HFFc6 (cell line): ENCODE measurements around the gene KIF17. TPM values are rescaled to one million over a fixed set of nuclear protein-coding genes. Genes with fewer than 3 reads are reported as not detected.
A peak's percentile ranks its signal among the peaks of the same experiment; 100 is the strongest.

Experiments
- DNase-seq: peaks from one replicate; pipeline ENCODE4 v3.0.0-alpha.2; 2018
- H3K27ac Mint-ChIP-seq: 2 replicates; pipeline ENCODE4 v1.8.0; 2020; ENCODE audit warnings: mild to moderate bottlenecking, mixed read lengths
- H3K27me3 Mint-ChIP-seq: 2 replicates; pipeline ENCODE4 v1.8.0; 2021; ENCODE audit warnings: mild to moderate bottlenecking, moderate library complexity, mixed read lengths; ENCODE audit not compliant: insufficient read depth
- H3K36me3 Mint-ChIP-seq: 2 replicates; pipeline ENCODE4 v1.8.0; 2021; ENCODE audit warnings: low read depth, mixed read lengths
- H3K4me1 Mint-ChIP-seq: 2 replicates; pipeline ENCODE4 v1.8.0; 2020; ENCODE audit warnings: low read depth, mixed read lengths
- H3K4me3 Mint-ChIP-seq: 2 replicates; pipeline ENCODE4 v1.8.0; 2020; ENCODE audit warnings: mild to moderate bottlenecking, moderate library complexity, mixed read lengths
- H3K9me3 Mint-ChIP-seq: 2 replicates; pipeline ENCODE4 v1.8.0; 2020; ENCODE audit warnings: mild to moderate bottlenecking, mixed read lengths
- CTCF ChIP-seq: fragments of 200-600 bp; sonication (generic); IDR thresholded peaks from 2 replicates; pipeline ENCODE4 v1.5.0; 2021; ENCODE audit warnings: antibody characterized with exemption, mild to moderate bottlenecking
- total RNA-seq, 6 experiments: library from RNA; stranded (reverse); fragmentation: NEBNext Ultra II Directional; extraction: Animal tissue kit (Norgen Biotek cat#: 25700); gene quantifications; 2 replicates in 1 of 6; 3 replicates in 5 of 6; pipeline ENCODE4 v1.2.3, GENCODE V29; 2021

Gene KIF17
- total RNA-seq, 6 experiments from 2014 or later: 5.8 to 8.1 (median 7.4) TPM

DNA sequence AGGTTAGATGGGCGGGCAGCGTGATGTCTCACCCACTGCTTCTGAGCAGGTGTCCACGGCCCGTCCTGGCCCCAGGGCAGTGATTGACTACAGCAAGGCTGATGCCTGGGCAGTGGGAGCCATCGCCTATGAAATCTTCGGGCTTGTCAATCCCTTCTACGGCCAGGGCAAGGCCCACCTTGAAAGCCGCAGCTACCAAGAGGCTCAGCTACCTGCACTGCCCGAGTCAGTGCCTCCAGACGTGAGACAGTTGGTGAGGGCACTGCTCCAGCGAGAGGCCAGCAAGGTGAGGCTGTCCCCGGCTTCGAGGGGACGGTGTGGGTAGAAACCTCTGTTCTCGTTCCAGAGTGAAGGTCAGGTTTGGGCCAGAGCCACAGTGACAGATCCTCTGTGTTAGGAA is 68.9 kb downstream of the KIF17 start:
- H3K9me3 Mint-ChIP-seq: no peaks in the 10 kb centered on the region
- peaks cover 2% of the 10 kb centered on the region for H3K4me1 Mint-ChIP-seq
- peaks cover 34% of the 10 kb centered on the region for H3K36me3 Mint-ChIP-seq
- H3K27ac Mint-ChIP-seq: no peak overlapping the region
- TF ChIP-seq CTCF: no peak
- no peak for DNase-seq
- no peak overlapping the region for H3K4me3 Mint-ChIP-seq
- H3K27me3 Mint-ChIP-seq: peaks cover 2% of the 10 kb centered on the region

DNA sequence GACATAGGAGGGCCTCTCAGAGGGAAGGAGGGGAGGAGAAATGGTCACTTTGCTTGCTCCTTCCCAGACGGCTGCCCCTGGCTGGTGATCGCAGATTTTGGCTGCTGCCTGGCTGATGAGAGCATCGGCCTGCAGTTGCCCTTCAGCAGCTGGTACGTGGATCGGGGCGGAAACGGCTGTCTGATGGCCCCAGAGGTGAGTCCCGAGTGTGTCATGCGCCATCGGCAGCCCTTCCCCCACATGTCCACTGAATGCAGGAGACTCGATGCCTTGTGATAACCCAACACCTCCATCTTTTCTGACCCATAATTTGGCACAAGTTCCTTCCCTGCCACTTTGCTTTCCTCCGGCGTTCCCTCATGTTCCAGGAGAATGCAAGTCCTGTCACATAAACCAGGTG is 69.4 kb downstream of the KIF17 start:
- no peaks in the 10 kb centered on the region for H3K9me3 Mint-ChIP-seq
- TF ChIP-seq CTCF: no peak
- peaks cover 8% of the 10 kb centered on the region for H3K4me1 Mint-ChIP-seq
- H3K27me3 Mint-ChIP-seq: peaks cover 2% of the 10 kb centered on the region
- no peak for DNase-seq
- no peak overlapping the region for H3K4me3 Mint-ChIP-seq
- H3K27ac Mint-ChIP-seq: no peak overlapping the region
- H3K36me3 Mint-ChIP-seq: peaks cover 34% of the 10 kb centered on the region

DNA sequence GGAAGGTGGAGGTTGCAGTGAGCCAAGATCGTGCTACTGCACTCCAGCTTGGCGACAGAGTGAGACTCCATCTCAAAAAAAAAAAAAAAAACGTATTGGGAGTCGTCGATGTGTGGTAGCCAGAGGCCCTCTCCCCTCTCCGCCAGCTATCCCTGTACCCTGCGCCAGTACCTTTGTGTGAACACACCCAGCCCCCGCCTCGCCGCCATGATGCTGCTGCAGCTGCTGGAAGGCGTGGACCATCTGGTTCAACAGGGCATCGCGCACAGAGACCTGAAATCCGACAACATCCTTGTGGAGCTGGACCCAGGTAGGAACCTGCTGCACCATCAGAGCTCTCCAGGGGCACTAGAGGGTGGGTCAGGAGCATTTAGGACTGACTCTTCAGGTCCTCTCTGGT is 72.4 kb downstream of the KIF17 start:
- H3K9me3 Mint-ChIP-seq: no peaks in the 10 kb centered on the region
- H3K4me1 Mint-ChIP-seq: peaks cover 15% of the 10 kb centered on the region
- no peak overlapping the region for H3K27ac Mint-ChIP-seq
- no peak overlapping the region for H3K4me3 Mint-ChIP-seq
- no peaks in the 10 kb centered on the region; the same call in none of the 2 replicates for H3K27me3 Mint-ChIP-seq
- peaks cover 17% of the 10 kb centered on the region for H3K36me3 Mint-ChIP-seq
- no peak for DNase-seq
- TF ChIP-seq CTCF: no peak

GRCh38 chr1:20644416-20644815 is 73.4 kb downstream of the KIF17 start:
- H3K9me3 Mint-ChIP-seq: no peaks in the 10 kb centered on the region
- H3K36me3 Mint-ChIP-seq: peaks cover 17% of the 10 kb centered on the region
- no peak for DNase-seq
- H3K27me3 Mint-ChIP-seq: no peaks in the 10 kb centered on the region; the same call in none of the 2 replicates
- H3K27ac Mint-ChIP-seq: no peak overlapping the region
- H3K4me3 Mint-ChIP-seq: no peak overlapping the region
- TF ChIP-seq CTCF: no peak
- H3K4me1 Mint-ChIP-seq: peaks cover 15% of the 10 kb centered on the region

DNA sequence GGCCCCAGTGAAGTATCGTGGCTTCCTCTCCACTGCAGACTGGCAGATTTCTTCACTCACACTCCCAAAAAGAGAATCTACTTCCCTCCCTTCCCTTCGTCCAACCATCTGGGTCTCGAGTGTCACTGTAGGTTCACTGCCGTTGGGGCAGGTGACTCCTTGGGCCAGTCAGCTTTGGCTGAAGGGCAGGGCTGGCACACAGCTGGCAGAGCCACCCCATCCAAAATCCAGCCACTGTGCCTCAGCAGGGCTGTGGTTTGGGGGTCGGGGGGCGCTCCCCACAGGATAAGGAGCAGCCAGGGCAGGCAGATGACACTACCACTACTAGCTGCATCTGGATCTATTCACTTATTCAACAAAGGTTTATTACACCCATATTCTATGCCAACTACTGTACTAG is 74.7 kb downstream of the KIF17 start:
- no peak for DNase-seq
- Mint-ChIP-seq H3K4me3 (no peak overlapping the region), H3K27me3 (no peaks in the 10 kb centered on the region; the same call in none of the 2 replicates), H3K9me3 (no peaks in the 10 kb centered on the region), H3K36me3 (peaks cover 20% of the 10 kb centered on the region), H3K4me1 (peaks cover 15% of the 10 kb centered on the region), H3K27ac (peak overlapping the region; percentile 19)
- TF ChIP-seq CTCF: no peak

DNA sequence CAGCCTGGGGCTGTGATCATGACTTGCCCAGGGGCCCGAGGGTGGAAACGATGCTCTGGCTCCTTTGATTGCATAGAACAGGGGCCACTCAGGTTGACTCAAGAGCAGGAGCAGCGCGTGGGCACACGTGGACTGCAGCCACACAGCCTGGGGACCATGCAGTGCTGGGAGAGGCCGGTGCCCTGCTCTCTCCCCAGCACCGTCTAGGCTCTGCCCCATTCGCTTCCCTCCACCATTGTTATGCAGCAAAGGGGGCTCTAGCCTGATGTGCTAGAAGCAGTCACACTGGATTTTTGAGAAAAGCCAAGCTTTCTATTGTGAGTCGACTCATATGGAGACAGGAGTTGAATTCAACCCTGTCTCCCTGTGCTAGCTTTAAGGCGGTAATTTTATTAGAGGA is 75.8 kb downstream of the KIF17 start:
- DNase-seq: no peak
- Mint-ChIP-seq H3K27me3 (peaks cover 2% of the 10 kb centered on the region), H3K4me1 (peaks cover 15% of the 10 kb centered on the region), H3K27ac (no peak overlapping the region), H3K9me3 (no peaks in the 10 kb centered on the region), H3K36me3 (peaks cover 21% of the 10 kb centered on the region), H3K4me3 (no peak overlapping the region)
- no peak for TF ChIP-seq CTCF
